HG03520 (cell line): ENCODE measurements around the gene DHRS11.

Experiments used
- ATAC-seq: cut with Tn5 transposase; IDR thresholded peaks from one replicate; pipeline ENCODE4 v1.9.1; 2021; ENCODE audit warnings: mild to moderate bottlenecking, moderate library complexity; ENCODE audit not compliant: unreplicated experiment

DHRS11 gene

GRCh38 chr17:36647636-36648035 lies 56.0 kb downstream of the DHRS11 start:
- ATAC-seq: no peak

- ATAC-seq: no peak
Observed at GRCh38 chr17:36650096-36650775, 58.6 kb downstream of the DHRS11 start.
